A549 (cell line): ENCODE results near the gene CDH22.

Experiments
- BHLHE40 ChIP-seq: IDR thresholded peaks from 2 replicates; pipeline ENCODE4 v1.6.1; 2012; ENCODE audit warnings: low read depth, low read length, inconsistent platforms
- CEBPB ChIP-seq, 2 experiments: fragments of >200 bp in 1 of 2; sonication (Bioruptor Twin) in 1 of 2; formaldehyde crosslinking in 1 of 2; IDR thresholded peaks; 2 replicates each; pipeline ENCODE4 v1.6.1; 2012 to 2016
- CTCF ChIP-seq: fragments of >200 bp; sonication (Bioruptor Twin); formaldehyde crosslinking; IDR thresholded peaks from 3 replicates; pipeline ENCODE4 v1.5.1; 2016
- EP300 ChIP-seq, 2 experiments: fragments of >200 bp; sonication (Bioruptor Twin); formaldehyde crosslinking; IDR thresholded peaks; 2 replicates in 1 of 2; 3 replicates in 1 of 2; pipeline ENCODE4 v1.6.1; 2016 to 2017
- KDM1A ChIP-seq: fragments of 200-600 bp; sonication (generic); IDR thresholded peaks from 2 replicates; pipeline ENCODE4 v1.6.1; 2016; ENCODE audit warnings: low read depth, mild to moderate bottlenecking
- MAX ChIP-seq: IDR thresholded peaks from 2 replicates; pipeline ENCODE4 v1.6.1; 2012
- NR3C1 ChIP-seq: fragments of >200 bp; sonication (Bioruptor Twin); formaldehyde crosslinking; IDR thresholded peaks from 3 replicates; pipeline ENCODE4 v1.6.1; 2017
- POLR2A ChIP-seq: IDR thresholded peaks from 2 replicates; pipeline ENCODE4 v1.6.1; 2012; ENCODE audit warnings: mild to moderate bottlenecking, low read length
- RFX5 ChIP-seq: fragments of 450-650 bp; IDR thresholded peaks from 2 replicates; pipeline ENCODE4 v1.7.1; 2014; ENCODE audit warnings: antibody characterized with exemption, mild to moderate bottlenecking, moderate library complexity
- SMC3 ChIP-seq: fragments of >200 bp; sonication (Bioruptor Twin); formaldehyde crosslinking; IDR thresholded peaks from 3 replicates; pipeline ENCODE4 v1.6.1; 2018; ENCODE audit warnings: inconsistent platforms
- TP53 ChIP-seq: fragments of 250-450 bp; sonication (Bioruptor Pico); IDR thresholded peaks from 2 replicates; pipeline ENCODE4 v1.5.0; 2021; ENCODE audit warnings: mild to moderate bottlenecking, moderate library complexity
- ZFP36 ChIP-seq: fragments of 450-650 bp; IDR thresholded peaks from 2 replicates; pipeline ENCODE4 v1.6.1; 2014; ENCODE audit warnings: borderline replicate concordance; ENCODE audit not compliant: partially characterized antibody
- TF ChIP-seq, protein P1 (sequence below): fragments of 450-650 bp; IDR thresholded peaks from 2 replicates; pipeline ENCODE4 v1.6.1; 2014; ENCODE audit warnings: antibody characterized with exemption

- TF ChIP-seq CTCF (no peak), EP300 (IDR thresholded peaks at IDR 0.05) (no peak), MAX (no peak), SMC3 (no peak), POLR2A (no peak), CEBPB (IDR thresholded peaks at IDR 0.05) (no peak), NR3C1 (no peak), TP53 (CRISPR knock-in tag) (no peak), RFX5 (no peak), ZFP36 (no peak), KDM1A (no peak), BHLHE40 (no peak)
- TF ChIP-seq, protein P1, sequence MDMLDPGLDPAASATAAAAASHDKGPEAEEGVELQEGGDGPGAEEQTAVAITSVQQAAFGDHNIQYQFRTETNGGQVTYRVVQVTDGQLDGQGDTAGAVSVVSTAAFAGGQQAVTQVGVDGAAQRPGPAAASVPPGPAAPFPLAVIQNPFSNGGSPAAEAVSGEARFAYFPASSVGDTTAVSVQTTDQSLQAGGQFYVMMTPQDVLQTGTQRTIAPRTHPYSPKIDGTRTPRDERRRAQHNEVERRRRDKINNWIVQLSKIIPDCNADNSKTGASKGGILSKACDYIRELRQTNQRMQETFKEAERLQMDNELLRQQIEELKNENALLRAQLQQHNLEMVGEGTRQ: no peak
These were observed 23.5 kb upstream of the CDH22 start for GRCh38 chr20:46331611-46332361.
